Measurements from ENCODE around the gene FBXL13.

Gene FBXL13

GRCh38 chr7:102845346-102845745 is 229.2 kb downstream of the FBXL13 start:
- Histone ChIP-seq H3K27me3 (ENCODE audit: insufficient read depth, low read length) (no peaks in the 10 kb centered on the region), H2BK120ac (ENCODE audit: insufficient read depth, low read length, poor library complexity) (no peak overlapping the region), H2AFZ (ENCODE audit: insufficient read depth, low read length, poor library complexity) (no peak overlapping the region), H3K4me1 (ENCODE audit: control insufficient read depth in 1 of 2, insufficient read depth in 2 of 2, low read length in 2 of 2) (no peaks in the 10 kb centered on the region), H3K4ac (ENCODE audit: low read depth, low read length) (no peak overlapping the region), H4K91ac (ENCODE audit: low read depth, low read length) (no peak overlapping the region), H2BK5ac (ENCODE audit: low read depth, low read length, poor library complexity) (no peak overlapping the region), H3K36me3 (ENCODE audit: control insufficient read depth in 1 of 2, insufficient read depth in 2 of 2, low read length in 2 of 2) (no peaks in the 10 kb centered on the region), H3K4me3 (ENCODE audit: low read depth, low read length) (no peak overlapping the region), H3K4me2 (ENCODE audit: low read length) (no peak overlapping the region), H3K79me1 (ENCODE audit: low read length) (no peaks in the 10 kb centered on the region), H3K79me2 (ENCODE audit: control insufficient read depth, insufficient read depth, low read length, poor library complexity) (no peaks in the 10 kb centered on the region), H3K23ac (ENCODE audit: low read length) (no peak overlapping the region), H3K9me3 (ENCODE audit: insufficient read depth, low read depth, low read length) (no peaks in the 10 kb centered on the region), H3K27ac (ENCODE audit: low read depth, low read length) (no peak overlapping the region), H3K18ac (ENCODE audit: low read length) (no peak overlapping the region), H2BK12ac (ENCODE audit: low read length) (no peak overlapping the region), H3K14ac (ENCODE audit: low read length) (no peak overlapping the region), H2AK5ac (ENCODE audit: low read length) (no peak overlapping the region), H3K9ac (ENCODE audit: low read length) (no peak overlapping the region), H4K8ac (ENCODE audit: low read depth, low read length) (no peak overlapping the region), H4K12ac (ENCODE audit: low read depth, low read length) (no peak overlapping the region)
- whole genome bisulfite sequencing (ENCODE audit: extremely low coverage, insufficient coverage, insufficient read length) = no CpG with 5 or more reads among the region's 2 CpGs
- no peak for DNase-seq

- Histone ChIP-seq H3K27me3 (ENCODE audit: insufficient read depth, low read length) (no peaks in the 10 kb centered on the region), H3K14ac (ENCODE audit: low read length) (no peak overlapping the region)
- WGBS (ENCODE audit: extremely low coverage, insufficient coverage, insufficient read length) = no CpG with 5 or more reads among the region's 3 CpGs
Observed at GRCh38 chr7:102843850-102844249, 230.7 kb downstream of the FBXL13 start.

GRCh38 chr7:102842284-102842683 is 232.3 kb downstream of the FBXL13 start:
- H2AK5ac ChIP-seq (ENCODE audit: low read length) = no peak overlapping the region
- H2AFZ ChIP-seq (ENCODE audit: insufficient read depth, low read length, poor library complexity) = no peak overlapping the region
- H4K8ac ChIP-seq (ENCODE audit: low read depth, low read length) = no peak overlapping the region
- no peak overlapping the region for H3K9ac ChIP-seq (ENCODE audit: low read length)
- no peak overlapping the region for H4K91ac ChIP-seq (ENCODE audit: low read depth, low read length)
- H3K14ac ChIP-seq (ENCODE audit: low read length) = no peak overlapping the region
- no peak overlapping the region for H3K27ac ChIP-seq (ENCODE audit: low read depth, low read length)
- H2BK5ac ChIP-seq (ENCODE audit: low read depth, low read length, poor library complexity) = no peak overlapping the region
- no peak overlapping the region for H4K12ac ChIP-seq (ENCODE audit: low read depth, low read length)
- no peak overlapping the region for H3K4me2 ChIP-seq (ENCODE audit: low read length)
- DNase-seq = no peak
- no peaks in the 10 kb centered on the region for H3K27me3 ChIP-seq (ENCODE audit: insufficient read depth, low read length)
- H3K18ac ChIP-seq (ENCODE audit: low read length) = no peak overlapping the region
- H3K36me3 ChIP-seq (ENCODE audit: control insufficient read depth in 1 of 2, insufficient read depth in 2 of 2, low read length in 2 of 2) = no peaks in the 10 kb centered on the region
- no peak overlapping the region for H2BK120ac ChIP-seq (ENCODE audit: insufficient read depth, low read length, poor library complexity)
- H3K9me3 ChIP-seq (ENCODE audit: insufficient read depth, low read depth, low read length) = no peaks in the 10 kb centered on the region
- no peak overlapping the region for H3K4ac ChIP-seq (ENCODE audit: low read depth, low read length)
- H3K4me3 ChIP-seq (ENCODE audit: low read depth, low read length) = no peak overlapping the region
- H3K23ac ChIP-seq (ENCODE audit: low read length) = no peak overlapping the region
- H3K4me1 ChIP-seq (ENCODE audit: control insufficient read depth in 1 of 2, insufficient read depth in 2 of 2, low read length in 2 of 2) = no peaks in the 10 kb centered on the region
- H2BK12ac ChIP-seq (ENCODE audit: low read length) = no peak overlapping the region
- H3K79me2 ChIP-seq (ENCODE audit: control insufficient read depth, insufficient read depth, low read length, poor library complexity) = no peaks in the 10 kb centered on the region
- H3K79me1 ChIP-seq (ENCODE audit: low read length) = no peaks in the 10 kb centered on the region

More at GRCh38 chr7:102843850-102844249, 230.7 kb downstream of the FBXL13 start:
- no peak overlapping the region for H4K91ac ChIP-seq (ENCODE audit: low read depth, low read length)
- no peaks in the 10 kb centered on the region for H3K9me3 ChIP-seq (ENCODE audit: insufficient read depth, low read depth, low read length)
- no peak overlapping the region for H2BK12ac ChIP-seq (ENCODE audit: low read length)
- no peak overlapping the region for H3K4me2 ChIP-seq (ENCODE audit: low read length)
- H3K4me1 ChIP-seq (ENCODE audit: control insufficient read depth in 1 of 2, insufficient read depth in 2 of 2, low read length in 2 of 2) = no peaks in the 10 kb centered on the region
- no peaks in the 10 kb centered on the region for H3K79me1 ChIP-seq (ENCODE audit: low read length)
- H2BK5ac ChIP-seq (ENCODE audit: low read depth, low read length, poor library complexity) = no peak overlapping the region
- no peak overlapping the region for H2AFZ ChIP-seq (ENCODE audit: insufficient read depth, low read length, poor library complexity)
- H3K4ac ChIP-seq (ENCODE audit: low read depth, low read length) = no peak overlapping the region
- no peaks in the 10 kb centered on the region for H3K36me3 ChIP-seq (ENCODE audit: control insufficient read depth in 1 of 2, insufficient read depth in 2 of 2, low read length in 2 of 2)
- no peak overlapping the region for H2BK120ac ChIP-seq (ENCODE audit: insufficient read depth, low read length, poor library complexity)
- no peak overlapping the region for H3K9ac ChIP-seq (ENCODE audit: low read length)
- no peak overlapping the region for H3K18ac ChIP-seq (ENCODE audit: low read length)
- no peak overlapping the region for H3K23ac ChIP-seq (ENCODE audit: low read length)
- no peak for DNase-seq
- no peak overlapping the region for H4K12ac ChIP-seq (ENCODE audit: low read depth, low read length)
- H2AK5ac ChIP-seq (ENCODE audit: low read length) = no peak overlapping the region
- no peaks in the 10 kb centered on the region for H3K79me2 ChIP-seq (ENCODE audit: control insufficient read depth, insufficient read depth, low read length, poor library complexity)
- H3K4me3 ChIP-seq (ENCODE audit: low read depth, low read length) = no peak overlapping the region
- H4K8ac ChIP-seq (ENCODE audit: low read depth, low read length) = no peak overlapping the region
- no peak overlapping the region for H3K27ac ChIP-seq (ENCODE audit: low read depth, low read length)

- Histone ChIP-seq H3K14ac (ENCODE audit: low read length) (no peak overlapping the region), H4K91ac (ENCODE audit: low read depth, low read length) (no peak overlapping the region), H3K9ac (ENCODE audit: low read length) (no peak overlapping the region), H3K27me3 (ENCODE audit: insufficient read depth, low read length) (no peaks in the 10 kb centered on the region), H2AFZ (ENCODE audit: insufficient read depth, low read length, poor library complexity) (no peak overlapping the region), H2BK120ac (ENCODE audit: insufficient read depth, low read length, poor library complexity) (no peak overlapping the region), H3K36me3 (ENCODE audit: control insufficient read depth in 1 of 2, insufficient read depth in 2 of 2, low read length in 2 of 2) (no peaks in the 10 kb centered on the region), H3K9me3 (ENCODE audit: insufficient read depth, low read depth, low read length) (no peaks in the 10 kb centered on the region), H4K8ac (ENCODE audit: low read depth, low read length) (no peak overlapping the region), H3K4me1 (ENCODE audit: control insufficient read depth in 1 of 2, insufficient read depth in 2 of 2, low read length in 2 of 2) (peaks cover 2% of the 10 kb centered on the region in 2 experiments), H3K4me2 (ENCODE audit: low read length) (no peak overlapping the region), H3K18ac (ENCODE audit: low read length) (no peak overlapping the region), H3K79me2 (ENCODE audit: control insufficient read depth, insufficient read depth, low read length, poor library complexity) (no peaks in the 10 kb centered on the region), H4K12ac (ENCODE audit: low read depth, low read length) (no peak overlapping the region), H3K27ac (ENCODE audit: low read depth, low read length) (no peak overlapping the region), H2BK12ac (ENCODE audit: low read length) (no peak overlapping the region), H3K4me3 (ENCODE audit: low read depth, low read length) (no peak overlapping the region), H3K79me1 (ENCODE audit: low read length) (no peaks in the 10 kb centered on the region), H3K4ac (ENCODE audit: low read depth, low read length) (no peak overlapping the region), H2BK5ac (ENCODE audit: low read depth, low read length, poor library complexity) (no peak overlapping the region), H3K23ac (ENCODE audit: low read length) (no peak overlapping the region), H2AK5ac (ENCODE audit: low read length) (no peak overlapping the region)
- WGBS (ENCODE audit: extremely low coverage, insufficient coverage, insufficient read length) = no CpG with 5 or more reads among the region's 2 CpGs
- DNase-seq = no peak
Observed at GRCh38 chr7:102841290-102841689, 233.3 kb downstream of the FBXL13 start.
